NT2/D1 (cell line): Measurements from ENCODE around the gene PANX2.

ENCODE experiments used
- SUZ12 ChIP-seq: IDR thresholded peaks from 2 replicates; pipeline ENCODE4 v1.6.1; 2011; ENCODE audit not compliant: insufficient read length, insufficient read depth; ENCODE audit errors: extremely low read depth
- YY1 ChIP-seq: IDR thresholded peaks from 2 replicates; pipeline ENCODE4 v1.6.1; 2011; ENCODE audit not compliant: insufficient read length, insufficient read depth
- ZNF274 ChIP-seq: IDR thresholded peaks from 2 replicates; pipeline ENCODE4 v1.6.1; 2011; ENCODE audit warnings: mild to moderate bottlenecking, low read depth, low read length

DNA sequence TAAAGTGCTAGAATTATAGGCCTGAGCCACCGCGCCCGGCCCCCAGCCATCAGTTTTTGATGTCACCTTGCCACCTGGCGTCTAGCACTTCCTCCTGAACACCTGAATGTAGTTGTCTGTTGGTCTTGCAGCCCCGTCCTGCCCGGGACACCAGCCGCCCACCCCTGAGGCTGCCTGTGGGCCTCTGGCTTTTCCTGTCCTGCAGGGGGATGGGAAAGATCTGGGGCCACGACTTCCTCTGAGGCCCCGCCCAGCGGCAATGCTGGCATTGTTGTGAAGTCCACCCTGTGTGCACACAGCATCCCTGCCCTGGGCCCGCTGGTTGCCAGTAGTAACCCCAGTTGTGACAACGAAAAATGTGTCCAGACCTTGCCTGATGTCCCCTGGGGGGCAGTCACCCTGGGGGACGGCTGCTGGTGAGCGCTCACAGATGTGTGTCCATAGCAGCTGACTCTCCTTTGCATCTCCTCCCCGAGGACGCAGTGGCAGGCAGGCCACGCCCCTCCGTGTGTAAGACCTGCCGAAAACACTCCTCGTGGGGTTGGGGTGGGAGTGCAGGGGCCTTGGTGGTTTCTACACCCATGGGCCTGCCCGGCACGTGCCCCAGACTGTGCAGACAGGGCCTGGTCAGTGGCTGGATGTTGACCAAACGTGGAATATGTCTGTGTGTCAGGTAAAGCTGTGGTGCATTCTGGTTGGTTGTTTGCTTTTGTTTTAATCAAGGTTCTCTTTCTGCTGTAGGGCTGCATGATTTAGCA lies 37.0 kb downstream of the PANX2 start:
- TF ChIP-seq ZNF274 = no peak
- no peak for TF ChIP-seq SUZ12
- TF ChIP-seq YY1 = no peak
